GM12878 (cell line): ENCODE results near the gene SNX32. TPM values are rescaled to one million over a fixed set of nuclear protein-coding genes. Genes with fewer than 3 reads are reported as not detected.

Experiments
- ATF7 ChIP-seq: fragments of 450-650 bp; IDR thresholded peaks from 2 replicates; pipeline ENCODE4 v1.6.1; 2016; ENCODE audit warnings: low read depth, mild to moderate bottlenecking
- CBX3 ChIP-seq: fragments of 200-600 bp; sonication (generic); IDR thresholded peaks from 2 replicates; pipeline ENCODE4 v1.6.1; 2016; ENCODE audit warnings: low read depth, borderline replicate concordance
- CREB1 ChIP-seq: IDR thresholded peaks from 2 replicates; pipeline ENCODE4 v1.6.1; 2012; ENCODE audit warnings: low read depth, mild to moderate bottlenecking, inconsistent platforms
- EZH2 ChIP-seq: IDR thresholded peaks from 2 replicates; pipeline ENCODE4 v1.6.1; 2012; ENCODE audit warnings: low read depth, mild to moderate bottlenecking, control low read depth, inconsistent platforms, low read length, borderline replicate concordance; ENCODE audit not compliant: control insufficient read depth
- HCFC1 ChIP-seq: fragments of 150-350 bp; IDR thresholded peaks from 2 replicates; pipeline ENCODE4 v1.6.1; 2014; ENCODE audit warnings: low read length
- HDAC6 ChIP-seq: fragments of 200-600 bp; sonication (generic); IDR thresholded peaks from one replicate; pipeline ENCODE4 v1.8.0; 2017; ENCODE audit warnings: antibody characterized with exemption; ENCODE audit not compliant: unreplicated experiment
- KAT2A ChIP-seq: conservative IDR thresholded peaks from 2 replicates; pipeline ENCODE4 v1.6.1; 2011; ENCODE audit warnings: low read depth, low read length; ENCODE audit not compliant: control insufficient read depth
- MTA3 ChIP-seq: IDR thresholded peaks from 2 replicates; pipeline ENCODE4 v1.6.1; 2012; ENCODE audit warnings: low read length, inconsistent platforms, borderline replicate concordance
- NBN ChIP-seq: fragments of 450-650 bp; IDR thresholded peaks from 2 replicates; pipeline ENCODE4 v1.6.1; 2016
- NR2F1 ChIP-seq: fragments of 450-650 bp; conservative IDR thresholded peaks from 2 replicates; pipeline ENCODE4 v1.6.1; 2017; ENCODE audit warnings: mild to moderate bottlenecking
- NRF1 ChIP-seq: conservative IDR thresholded peaks from 2 replicates; pipeline ENCODE4 v1.6.1; 2011; ENCODE audit warnings: mild to moderate bottlenecking, low read depth, low read length, improper control_type of control experiment
- RAD51 ChIP-seq: fragments of 450-650 bp; IDR thresholded peaks from 2 replicates; pipeline ENCODE4 v1.6.1; 2016; ENCODE audit warnings: moderate library complexity, mild to moderate bottlenecking, inconsistent platforms
- SREBF2 ChIP-seq: IDR thresholded peaks from 2 replicates; pipeline ENCODE4 v1.6.1; 2012; ENCODE audit warnings: mild to moderate bottlenecking, low read length
- SUZ12 ChIP-seq: fragments of 200-600 bp; sonication (generic); IDR thresholded peaks from one replicate; pipeline ENCODE4 v1.6.1; 2018; ENCODE audit warnings: antibody characterized with exemption, mild to moderate bottlenecking; ENCODE audit not compliant: unreplicated experiment
- WRNIP1 ChIP-seq: IDR thresholded peaks from 2 replicates; pipeline ENCODE4 v1.6.1; 2011; ENCODE audit warnings: low read depth, low read length, improper control_type of control experiment, borderline replicate concordance
- ZNF274 ChIP-seq: IDR thresholded peaks from one replicate; pipeline ENCODE4 v1.8.0; 2011; ENCODE audit not compliant: insufficient read length, insufficient read depth
- polyA plus RNA-seq, 11 experiments: library from polyadenylated mRNA; depleted of rRNA in 4 of 11; unstranded in 6 of 11; stranded (reverse) in 5 of 11; fragments of >200 nt; fragmentation: Nextera tagmentation in 4 of 11; fragmentation: Illumina TruSeq in 1 of 11; extraction: Ambion mirVana in 4 of 11; extraction: Trizol in 1 of 11; gene quantifications; 1 replicate in 1 of 11; 2 replicates in 10 of 11; pipeline versions ENCODE4 v1.2.1 to v1.2.3, GENCODE V29; 2011 to 2016; ENCODE audit warnings: inconsistent platforms in 2 of 11, missing spikeins in 2 of 11, low read depth in 1 of 11
- total RNA-seq, 4 experiments: library from RNA; depleted of rRNA in 3 of 4; stranded (reverse); fragments of >200 nt in 3 of 4; fragmentation: Illumina TruSeq in 1 of 4; extraction: Trizol in 1 of 4; gene quantifications; 2 replicates each; pipeline versions ENCODE4 v1.2.1 to v1.2.3, GENCODE V29; 2013 to 2021
- TF ChIP-seq, protein P1 (sequence below): fragments of 150-350 bp; IDR thresholded peaks from 2 replicates; pipeline ENCODE4 v1.6.1; 2014; ENCODE audit warnings: mild to moderate bottlenecking, low read depth, low read length
- TF ChIP-seq, protein P2 (sequence below): fragments of 450-650 bp; IDR thresholded peaks from 2 replicates; pipeline ENCODE4 v1.6.1; 2018; ENCODE audit warnings: borderline replicate concordance, mild to moderate bottlenecking; ENCODE audit not compliant: partially characterized antibody
- TF ChIP-seq, protein P3 (sequence below): fragments of 450-650 bp; IDR thresholded peaks from 2 replicates; pipeline ENCODE4 v1.6.1; 2017; ENCODE audit warnings: mild to moderate bottlenecking, moderate library complexity
- TF ChIP-seq, protein P4 (sequence below): IDR thresholded peaks from 2 replicates; pipeline ENCODE4 v1.6.1; 2011; ENCODE audit warnings: mild to moderate bottlenecking, low read depth, low read length, moderate library complexity; ENCODE audit not compliant: insufficient replicate concordance

Gene SNX32
- total and polyA plus RNA-seq, 10 of the 15 experiments (the other 5 are each of a cell fraction or from before 2014, with no cell fraction given), result 0.04 to 1.5 (median 0.11) TPM; not detected in 1

DNA sequence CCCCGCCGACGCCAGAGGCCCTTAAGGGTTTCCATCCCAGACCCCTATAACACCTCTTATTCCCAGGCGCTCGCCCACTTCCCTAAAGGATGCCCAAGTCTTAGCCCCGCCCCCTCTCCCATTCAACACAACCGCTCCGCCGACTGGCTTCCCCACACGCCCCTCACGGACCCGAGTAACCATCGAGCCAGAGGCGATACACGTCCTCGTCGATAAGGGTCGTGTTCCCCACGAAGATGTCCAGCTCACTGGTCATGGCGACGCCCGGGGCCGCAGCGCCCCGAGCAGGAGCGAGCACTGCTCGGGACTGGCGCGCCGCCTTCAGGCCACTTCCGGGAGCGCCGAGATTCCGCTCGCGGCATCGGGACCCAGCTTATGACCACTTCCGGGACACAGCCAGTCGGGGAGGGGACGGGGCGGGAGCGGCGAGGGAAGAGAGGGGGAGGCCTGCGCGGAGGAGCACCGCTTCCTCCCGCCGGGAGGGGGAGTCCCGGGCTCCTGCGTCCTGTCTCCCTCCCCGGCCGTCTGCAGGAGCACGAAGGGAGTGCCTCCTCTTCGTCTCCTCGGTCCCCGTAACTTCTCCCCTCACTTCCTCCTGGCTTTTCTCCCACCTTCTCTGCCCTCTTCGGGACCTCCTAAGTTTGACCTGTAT lies 54.5 kb downstream of the SNX32 start, which contains the start of gene FIBP (continued):
- TF ChIP-seq EZH2 (no peak), NRF1 (no peak), SREBF2 (no peak), ATF7 (peak; percentile 32; the same call in 1 of the 2 replicates), HCFC1 (peak; percentile 66), CBX3 (no peak), HDAC6 (no peak), WRNIP1 (no peak), ZNF274 (no peak), RAD51 (no peak), KAT2A (no peak), NBN (peak; percentile 86), MTA3 (no peak), NR2F1 (0 out of 2 replicates have a peak, but pooled peaks have one; percentile 10), CREB1 (no peak), SUZ12 (no peak)
- TF ChIP-seq, protein P1, sequence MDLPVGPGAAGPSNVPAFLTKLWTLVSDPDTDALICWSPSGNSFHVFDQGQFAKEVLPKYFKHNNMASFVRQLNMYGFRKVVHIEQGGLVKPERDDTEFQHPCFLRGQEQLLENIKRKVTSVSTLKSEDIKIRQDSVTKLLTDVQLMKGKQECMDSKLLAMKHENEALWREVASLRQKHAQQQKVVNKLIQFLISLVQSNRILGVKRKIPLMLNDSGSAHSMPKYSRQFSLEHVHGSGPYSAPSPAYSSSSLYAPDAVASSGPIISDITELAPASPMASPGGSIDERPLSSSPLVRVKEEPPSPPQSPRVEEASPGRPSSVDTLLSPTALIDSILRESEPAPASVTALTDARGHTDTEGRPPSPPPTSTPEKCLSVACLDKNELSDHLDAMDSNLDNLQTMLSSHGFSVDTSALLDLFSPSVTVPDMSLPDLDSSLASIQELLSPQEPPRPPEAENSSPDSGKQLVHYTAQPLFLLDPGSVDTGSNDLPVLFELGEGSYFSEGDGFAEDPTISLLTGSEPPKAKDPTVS, result no peak
- TF ChIP-seq, protein P2, sequence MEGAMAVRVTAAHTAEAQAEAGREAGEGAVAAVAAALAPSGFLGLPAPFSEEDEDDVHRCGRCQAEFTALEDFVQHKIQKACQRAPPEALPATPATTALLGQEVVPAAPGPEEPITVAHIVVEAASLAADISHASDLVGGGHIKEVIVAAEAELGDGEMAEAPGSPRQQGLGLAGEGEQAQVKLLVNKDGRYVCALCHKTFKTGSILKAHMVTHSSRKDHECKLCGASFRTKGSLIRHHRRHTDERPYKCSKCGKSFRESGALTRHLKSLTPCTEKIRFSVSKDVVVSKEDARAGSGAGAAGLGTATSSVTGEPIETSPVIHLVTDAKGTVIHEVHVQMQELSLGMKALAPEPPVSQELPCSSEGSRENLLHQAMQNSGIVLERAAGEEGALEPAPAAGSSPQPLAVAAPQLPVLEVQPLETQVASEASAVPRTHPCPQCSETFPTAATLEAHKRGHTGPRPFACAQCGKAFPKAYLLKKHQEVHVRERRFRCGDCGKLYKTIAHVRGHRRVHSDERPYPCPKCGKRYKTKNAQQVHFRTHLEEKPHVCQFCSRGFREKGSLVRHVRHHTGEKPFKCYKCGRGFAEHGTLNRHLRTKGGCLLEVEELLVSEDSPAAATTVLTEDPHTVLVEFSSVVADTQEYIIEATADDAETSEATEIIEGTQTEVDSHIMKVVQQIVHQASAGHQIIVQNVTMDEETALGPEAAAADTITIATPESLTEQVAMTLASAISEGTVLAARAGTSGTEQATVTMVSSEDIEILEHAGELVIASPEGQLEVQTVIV, result peak; percentile 55
- TF ChIP-seq, protein P3, sequence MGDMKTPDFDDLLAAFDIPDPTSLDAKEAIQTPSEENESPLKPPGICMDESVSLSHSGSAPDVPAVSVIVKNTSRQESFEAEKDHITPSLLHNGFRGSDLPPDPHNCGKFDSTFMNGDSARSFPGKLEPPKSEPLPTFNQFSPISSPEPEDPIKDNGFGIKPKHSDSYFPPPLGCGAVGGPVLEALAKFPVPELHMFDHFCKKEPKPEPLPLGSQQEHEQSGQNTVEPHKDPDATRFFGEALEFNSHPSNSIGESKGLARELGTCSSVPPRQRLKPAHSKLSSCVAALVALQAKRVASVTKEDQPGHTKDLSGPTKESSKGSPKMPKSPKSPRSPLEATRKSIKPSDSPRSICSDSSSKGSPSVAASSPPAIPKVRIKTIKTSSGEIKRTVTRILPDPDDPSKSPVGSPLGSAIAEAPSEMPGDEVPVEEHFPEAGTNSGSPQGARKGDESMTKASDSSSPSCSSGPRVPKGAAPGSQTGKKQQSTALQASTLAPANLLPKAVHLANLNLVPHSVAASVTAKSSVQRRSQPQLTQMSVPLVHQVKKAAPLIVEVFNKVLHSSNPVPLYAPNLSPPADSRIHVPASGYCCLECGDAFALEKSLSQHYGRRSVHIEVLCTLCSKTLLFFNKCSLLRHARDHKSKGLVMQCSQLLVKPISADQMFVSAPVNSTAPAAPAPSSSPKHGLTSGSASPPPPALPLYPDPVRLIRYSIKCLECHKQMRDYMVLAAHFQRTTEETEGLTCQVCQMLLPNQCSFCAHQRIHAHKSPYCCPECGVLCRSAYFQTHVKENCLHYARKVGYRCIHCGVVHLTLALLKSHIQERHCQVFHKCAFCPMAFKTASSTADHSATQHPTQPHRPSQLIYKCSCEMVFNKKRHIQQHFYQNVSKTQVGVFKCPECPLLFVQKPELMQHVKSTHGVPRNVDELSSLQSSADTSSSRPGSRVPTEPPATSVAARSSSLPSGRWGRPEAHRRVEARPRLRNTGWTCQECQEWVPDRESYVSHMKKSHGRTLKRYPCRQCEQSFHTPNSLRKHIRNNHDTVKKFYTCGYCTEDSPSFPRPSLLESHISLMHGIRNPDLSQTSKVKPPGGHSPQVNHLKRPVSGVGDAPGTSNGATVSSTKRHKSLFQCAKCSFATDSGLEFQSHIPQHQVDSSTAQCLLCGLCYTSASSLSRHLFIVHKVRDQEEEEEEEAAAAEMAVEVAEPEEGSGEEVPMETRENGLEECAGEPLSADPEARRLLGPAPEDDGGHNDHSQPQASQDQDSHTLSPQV, result 0 out of 2 replicates have a peak, but pooled peaks have one; percentile 70
- TF ChIP-seq, protein P4, sequence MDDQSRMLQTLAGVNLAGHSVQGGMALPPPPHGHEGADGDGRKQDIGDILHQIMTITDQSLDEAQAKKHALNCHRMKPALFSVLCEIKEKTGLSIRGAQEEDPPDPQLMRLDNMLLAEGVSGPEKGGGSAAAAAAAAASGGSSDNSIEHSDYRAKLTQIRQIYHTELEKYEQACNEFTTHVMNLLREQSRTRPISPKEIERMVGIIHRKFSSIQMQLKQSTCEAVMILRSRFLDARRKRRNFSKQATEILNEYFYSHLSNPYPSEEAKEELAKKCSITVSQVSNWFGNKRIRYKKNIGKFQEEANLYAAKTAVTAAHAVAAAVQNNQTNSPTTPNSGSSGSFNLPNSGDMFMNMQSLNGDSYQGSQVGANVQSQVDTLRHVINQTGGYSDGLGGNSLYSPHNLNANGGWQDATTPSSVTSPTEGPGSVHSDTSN, result no peak
